NOMO-1 treated with DMSO at 0.1 percent for 48 hours (cell line): ENCODE results near the gene CELA1.
"Not testable (repeated sequence)": the region's sequence is repeated elsewhere in the genome, so short reads cannot be mapped to it uniquely, and the experiment has no call there.

Source experiments
- DNase-seq: peaks from one replicate; lab custom pipeline; 2025; ENCODE audit not compliant: unreplicated experiment; lab: John Stamatoyannopoulos, UW

CELA1 gene

GRCh38 chr12:51318846-51319599 is 27.5 kb downstream of the CELA1 start:
- DNase-seq, result peak; percentile 95

- DNase-seq, result not testable (repeated sequence)
Observed at GRCh38 chr12:51318057-51318806, 28.2 kb downstream of the CELA1 start.

- DNase-seq, result no peak
Observed at GRCh38 chr12:51311389-51311788, 35.1 kb downstream of the CELA1 start.

- no peak for DNase-seq
Observed at GRCh38 chr12:51307655-51308593, 38.6 kb downstream of the CELA1 start.

GRCh38 chr12:51306507-51306906 is 40.0 kb downstream of the CELA1 start:
- DNase-seq, result peak; percentile 19

GRCh38 chr12:51300768-51301167 is 45.7 kb downstream of the CELA1 start:
- DNase-seq, result not testable (repeated sequence)

- DNase-seq, result no peak
Observed at GRCh38 chr12:51295651-51296050, 50.8 kb downstream of the CELA1 start.

GRCh38 chr12:51294097-51294496 is 52.4 kb downstream of the CELA1 start:
- not testable (repeated sequence) for DNase-seq

- no peak for DNase-seq
Observed at GRCh38 chr12:51293696-51294095, 52.8 kb downstream of the CELA1 start.

GRCh38 chr12:51291603-51292513 is 54.6 kb downstream of the CELA1 start:
- peak; percentile 78 for DNase-seq

GRCh38 chr12:51285843-51286242 is 60.6 kb downstream of the CELA1 start:
- no peak for DNase-seq

GRCh38 chr12:51281202-51281924 is 65.1 kb downstream of the CELA1 start:
- no peak for DNase-seq
